Stimulated activated CD4-positive, alpha-beta T cell treated with anti-CD3 and anti-CD28 coated beads, Interleukin-2, amount 100 ng/mL, for 48 hours (primary cell): ENCODE results near the gene PPP2R3B.
"Not testable (repeated sequence)": the region's sequence is repeated elsewhere in the genome, so short reads cannot be mapped to it uniquely, and the experiment has no call there.

Source experiments
- DNase-seq, 2 donors: peaks; one replicate each; pipeline ENCODE4 v3.0.0-alpha.2; 2020

Gene PPP2R3B

GRCh38 chrX:351736-352135, 35.0 kb downstream of the PPP2R3B start:
- no peak for DNase-seq

- not testable (repeated sequence) for DNase-seq
Measured at GRCh38 chrX:351324-351641, 35.4 kb downstream of the PPP2R3B start.

GRCh38 chrX:350534-351323, 36.0 kb downstream of the PPP2R3B start:
- DNase-seq: no peak

GRCh38 chrX:350148-350533, 36.6 kb downstream of the PPP2R3B start:
- DNase-seq: no peak

GRCh38 chrX:349702-350101, 37.0 kb downstream of the PPP2R3B start:
- no peak for DNase-seq

- DNase-seq: no peak
Measured at GRCh38 chrX:349196-349595, 37.5 kb downstream of the PPP2R3B start.

GRCh38 chrX:348461-349117, 38.1 kb downstream of the PPP2R3B start:
- DNase-seq: no peak

- no peak for DNase-seq
Measured at GRCh38 chrX:347351-348117, 39.2 kb downstream of the PPP2R3B start.

GRCh38 chrX:346034-346813, 40.5 kb downstream of the PPP2R3B start:
- DNase-seq: no peak

GRCh38 chrX:345020-345925, 41.4 kb downstream of the PPP2R3B start:
- no peak for DNase-seq

- no peak for DNase-seq
Measured at GRCh38 chrX:344371-344901, 42.3 kb downstream of the PPP2R3B start.

- no peak for DNase-seq
Measured at GRCh38 chrX:341541-342101, 45.1 kb downstream of the PPP2R3B start.

- no peak for DNase-seq
Measured at GRCh38 chrX:340641-341423, 45.9 kb downstream of the PPP2R3B start.

- no peak for DNase-seq
Measured at GRCh38 chrX:340121-340520, 46.6 kb downstream of the PPP2R3B start.

- no peak for DNase-seq
Measured at GRCh38 chrX:338836-339400, 47.8 kb downstream of the PPP2R3B start.

- no peak for DNase-seq
Measured at GRCh38 chrX:338281-338835, 48.3 kb downstream of the PPP2R3B start.

- no peak for DNase-seq
Measured at GRCh38 chrX:337331-337831, 49.3 kb downstream of the PPP2R3B start.

- no peak for DNase-seq
Measured at GRCh38 chrX:336227-336626, 50.5 kb downstream of the PPP2R3B start.

- DNase-seq: no peak
Measured at GRCh38 chrX:335758-336155, 51.0 kb downstream of the PPP2R3B start.
